HG03575 (cell line): ENCODE data around the gene NBEAL2.
"Not testable (repeated sequence)": the region's sequence is repeated elsewhere in the genome, so short reads cannot be mapped to it uniquely, and the experiment has no call there.

Source experiments
- ATAC-seq: cut with Tn5 transposase; IDR thresholded peaks from one replicate; pipeline ENCODE4 v1.9.1; 2021; ENCODE audit not compliant: unreplicated experiment, insufficient number of reproducible peaks, low FRiP score; ENCODE audit errors: extremely low read depth

The NBEAL2 gene

DNA sequence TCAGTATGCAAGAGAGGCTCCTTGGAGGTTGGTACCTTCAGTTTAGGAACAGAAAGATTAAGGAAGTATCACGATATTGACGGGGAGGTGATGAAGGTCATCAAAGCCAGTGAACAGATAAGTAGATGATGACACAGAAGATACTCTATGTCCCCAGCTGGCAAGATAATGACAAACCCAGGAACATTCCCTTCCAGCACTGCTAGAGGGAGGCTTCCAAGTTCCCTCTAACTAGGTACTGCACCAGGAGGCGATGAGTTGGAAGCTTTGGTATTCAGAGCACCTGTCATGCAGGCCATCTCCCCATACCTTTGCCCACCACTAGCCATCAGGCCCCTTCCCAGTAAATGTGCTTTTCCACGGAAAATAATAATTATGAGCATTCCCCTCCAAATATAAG lies 40.8 kb downstream of the NBEAL2 start:
- ATAC-seq: no peak

DNA sequence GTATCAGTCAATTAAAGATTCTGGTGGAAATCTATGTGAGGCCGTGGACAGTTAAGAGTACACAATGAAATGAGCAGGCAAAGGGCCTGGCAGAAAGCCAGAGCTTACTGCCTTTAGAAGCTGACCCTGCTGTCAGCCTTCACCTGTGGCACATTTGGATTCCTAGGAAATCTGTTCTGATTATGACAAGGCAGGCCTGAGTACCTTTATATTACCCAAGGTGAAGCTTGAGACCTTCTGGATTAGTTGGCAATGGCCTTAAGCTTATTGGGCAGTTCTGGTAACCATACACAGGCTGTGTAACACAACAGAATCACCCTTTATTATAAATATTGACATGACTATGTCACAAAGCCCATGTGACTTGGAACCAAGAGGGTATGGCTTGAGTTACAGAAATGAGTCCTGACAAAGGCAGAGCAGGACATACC lies 43.2 kb downstream of the NBEAL2 start:
- no peak for ATAC-seq

DNA sequence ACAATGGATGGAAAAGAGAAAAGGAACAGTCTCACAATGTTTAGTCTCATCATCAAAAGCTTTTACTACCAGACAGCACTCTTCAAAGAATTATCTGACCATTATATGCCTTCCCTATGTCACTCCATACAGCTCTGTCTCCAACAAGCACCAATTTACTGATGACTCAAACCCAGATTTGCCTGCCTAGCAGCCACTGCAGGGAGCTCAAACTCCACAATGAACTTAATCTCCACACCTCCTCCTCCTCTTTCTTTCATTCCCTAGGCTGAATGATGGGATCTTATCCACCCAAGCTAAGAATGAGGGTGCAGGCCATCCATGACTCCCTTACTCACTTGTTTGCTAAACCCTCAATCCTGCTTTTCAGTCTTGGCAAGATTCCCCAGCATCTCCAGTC lies 45.5 kb downstream of the NBEAL2 start:
- no peak for ATAC-seq

DNA sequence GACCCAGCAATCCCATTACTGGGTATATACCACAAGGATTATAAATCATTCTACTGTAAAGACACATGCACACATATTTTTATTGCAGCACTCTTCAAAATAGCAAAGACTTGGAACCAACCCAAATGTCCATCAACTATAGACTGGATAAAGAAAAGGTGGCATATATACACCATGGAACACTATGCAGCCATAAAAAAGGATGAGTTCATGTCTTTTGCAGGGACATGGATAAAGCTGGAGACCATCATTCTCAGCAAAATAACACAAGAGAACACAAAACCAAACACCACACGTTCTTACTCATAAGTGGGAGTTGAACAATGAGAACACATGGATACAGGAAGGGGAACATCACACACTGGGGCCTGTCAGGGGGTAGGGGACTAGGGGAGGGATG lies 47.0 kb downstream of the NBEAL2 start:
- not testable (repeated sequence) for ATAC-seq

GRCh38 chr3:47028146-47028545 lies 48.7 kb downstream of the NBEAL2 start:
- ATAC-seq: no peak

DNA sequence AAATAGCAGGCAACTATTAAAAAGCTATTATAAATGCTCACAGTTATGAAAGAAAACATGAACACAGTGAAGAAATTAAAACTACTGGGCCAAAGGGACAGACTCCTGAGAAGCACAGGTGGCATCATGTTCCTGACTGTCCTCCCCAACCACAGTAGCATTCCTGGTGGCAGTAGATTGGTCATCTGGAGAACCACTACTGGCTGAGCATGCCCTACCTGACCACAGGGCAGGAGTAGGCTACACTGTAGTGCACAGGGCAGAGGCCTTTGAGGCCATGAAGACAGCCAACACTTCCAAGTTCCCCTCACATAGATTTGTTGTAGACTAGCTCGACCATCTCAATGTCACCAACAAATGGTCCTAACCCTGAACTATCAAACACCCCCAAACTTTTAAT lies 49.2 kb downstream of the NBEAL2 start:
- no peak for ATAC-seq

DNA sequence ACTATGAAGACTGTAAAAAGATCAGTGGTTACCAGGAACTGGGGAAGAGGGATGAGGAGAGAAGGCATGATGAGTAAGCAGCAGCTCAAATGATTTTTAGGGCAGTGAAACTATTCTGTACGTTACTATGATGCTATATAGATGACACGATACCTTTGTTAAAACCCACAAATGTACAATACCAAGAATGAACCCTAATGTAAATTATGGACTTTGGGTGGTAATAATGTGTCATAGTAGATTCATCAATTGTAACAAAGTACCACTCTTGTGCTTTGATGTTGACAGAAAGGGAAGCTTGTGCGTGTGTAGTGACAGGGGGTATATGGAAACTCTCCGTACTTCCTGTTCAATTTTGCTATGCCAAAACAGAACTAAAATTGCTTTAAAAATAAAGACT lies 51.6 kb downstream of the NBEAL2 start:
- ATAC-seq: not testable (repeated sequence)

- no peak for ATAC-seq
Measured at GRCh38 chr3:47034868-47035489, 55.5 kb downstream of the NBEAL2 start.

- no peak for ATAC-seq
Measured at GRCh38 chr3:47035645-47036044, 56.2 kb downstream of the NBEAL2 start.

DNA sequence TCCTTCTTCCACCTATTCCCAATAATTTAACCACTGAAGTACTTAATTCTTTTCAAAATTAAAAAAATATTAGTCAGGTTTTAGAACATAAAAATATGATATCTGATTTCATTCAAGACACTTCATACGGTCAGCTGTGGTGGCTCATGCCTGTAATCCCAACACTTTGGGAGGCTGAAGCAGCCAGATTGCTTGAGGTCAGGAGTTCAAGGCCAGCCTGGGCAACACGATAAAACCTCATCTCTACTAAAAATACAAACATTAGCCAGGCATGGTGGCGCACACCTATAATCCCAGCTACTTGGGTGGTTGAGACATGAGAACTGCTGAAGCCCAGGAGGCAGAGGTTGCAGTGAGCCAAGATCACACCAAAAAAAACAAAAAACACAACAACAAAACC lies 56.7 kb downstream of the NBEAL2 start:
- no peak for ATAC-seq

DNA sequence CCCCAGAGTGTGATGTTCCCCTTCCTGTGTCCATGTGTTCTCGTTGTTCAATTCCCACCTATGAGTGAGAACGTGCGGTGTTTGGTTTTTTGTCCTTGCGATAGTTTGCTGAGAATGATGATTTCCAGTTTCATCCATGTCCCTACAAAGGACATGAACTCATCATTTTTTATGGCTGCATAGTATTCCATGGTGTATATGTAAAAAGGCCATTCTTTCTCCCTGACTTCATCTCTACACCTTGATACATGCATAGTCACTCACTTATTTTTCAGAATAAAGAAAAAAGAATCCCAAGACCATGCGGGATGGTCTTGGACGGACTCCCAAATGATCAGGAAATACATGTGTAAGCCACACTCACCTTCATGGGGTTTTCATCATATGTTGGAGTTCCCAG lies 57.8 kb downstream of the NBEAL2 start:
- ATAC-seq: not testable (repeated sequence)

DNA sequence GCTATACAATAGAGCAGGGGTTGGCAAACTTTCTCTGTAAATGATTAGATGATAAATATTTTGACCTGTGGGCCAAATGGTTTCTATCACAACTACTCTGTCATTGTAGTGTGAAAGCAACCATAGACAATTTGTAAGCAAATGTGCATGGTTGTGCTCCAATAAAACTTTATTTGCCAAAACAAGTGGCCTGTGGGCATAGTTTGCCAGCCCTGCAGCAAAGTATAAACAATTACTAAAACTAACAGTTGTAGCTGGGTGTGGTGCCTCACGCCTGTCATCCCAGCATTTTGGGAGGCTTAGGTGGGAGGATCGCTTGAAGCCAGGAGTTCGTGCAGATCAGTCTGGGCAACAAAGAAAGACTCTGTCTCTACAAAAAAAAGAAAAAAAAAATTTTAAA lies 61.6 kb downstream of the NBEAL2 start:
- ATAC-seq: no peak

DNA sequence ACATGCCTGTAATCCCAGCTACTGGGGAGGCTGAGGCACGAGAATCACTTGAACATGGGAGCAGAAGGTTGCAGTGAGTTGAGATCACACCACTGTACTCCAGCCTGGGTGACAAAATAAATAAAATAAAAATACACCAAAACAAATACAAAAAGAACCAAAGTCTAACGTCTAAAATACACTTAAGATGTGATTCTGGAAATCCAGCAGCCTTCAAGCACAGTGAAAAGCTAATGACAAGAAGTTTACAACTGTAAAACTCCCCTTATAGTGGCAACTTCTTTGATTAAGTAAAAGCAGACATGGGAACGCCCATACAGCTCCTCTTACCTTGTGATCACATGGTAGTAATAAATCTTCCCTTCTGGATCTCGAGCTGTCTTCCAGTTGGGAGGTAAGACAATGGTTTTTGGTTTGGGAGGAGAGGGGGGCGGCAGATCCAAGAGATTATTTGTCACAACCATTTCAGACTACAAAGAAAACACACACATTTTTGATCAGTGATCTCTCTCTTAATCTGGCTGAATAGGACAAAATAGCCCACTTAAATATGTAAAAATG lies 62.8 kb downstream of the NBEAL2 start:
- ATAC-seq: no peak

GRCh38 chr3:47047069-47047468 lies 67.6 kb downstream of the NBEAL2 start:
- no peak for ATAC-seq

GRCh38 chr3:47047673-47048072 lies 68.2 kb downstream of the NBEAL2 start:
- no peak for ATAC-seq

GRCh38 chr3:47054412-47054811 lies 74.9 kb downstream of the NBEAL2 start:
- ATAC-seq: no peak

DNA sequence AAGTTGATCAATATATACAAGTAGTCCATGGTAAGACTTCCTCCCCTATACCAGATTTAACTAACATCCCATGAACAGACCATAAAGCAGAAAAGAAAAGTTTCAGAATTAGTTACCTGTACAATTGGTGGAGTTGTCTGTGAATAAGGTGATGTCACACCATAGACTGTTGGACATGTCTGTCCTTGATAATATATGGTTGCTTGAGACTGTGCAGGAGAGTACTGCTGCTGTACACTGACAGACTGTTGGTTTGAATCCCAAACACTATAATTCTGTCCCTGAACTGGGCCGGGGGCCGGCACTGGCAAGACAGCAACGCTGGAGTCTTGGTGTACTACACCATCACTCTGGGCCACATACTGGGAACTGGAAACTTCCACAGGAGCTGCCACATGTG lies 77.2 kb downstream of the NBEAL2 start:
- ATAC-seq: no peak

DNA sequence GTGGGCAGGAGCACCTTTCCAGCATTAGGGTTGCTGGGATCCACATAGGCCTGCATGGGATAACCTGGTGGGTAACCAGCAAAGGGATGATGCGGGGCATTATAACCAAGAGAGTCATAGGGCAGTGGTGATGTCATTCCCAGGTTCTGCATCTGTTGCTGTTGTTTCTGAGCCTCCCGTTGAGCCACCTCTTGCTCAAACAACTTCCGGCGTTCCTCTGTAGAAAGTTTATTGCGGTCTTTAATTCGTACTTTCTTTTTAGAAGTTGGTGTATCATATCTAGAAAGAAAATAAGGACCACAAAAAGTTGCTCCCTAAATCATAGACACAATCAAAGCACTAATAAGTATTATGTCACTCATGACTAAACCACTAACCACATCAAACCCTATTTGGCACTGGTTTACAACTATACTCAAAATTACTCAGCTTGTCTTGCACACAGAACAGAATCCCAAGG lies 77.8 kb downstream of the NBEAL2 start:
- ATAC-seq: no peak
